CD14-positive monocyte (primary cell): Measurements from ENCODE around the gene PDCD1. TPM values are rescaled to one million over a fixed set of nuclear protein-coding genes. Genes with fewer than 3 reads are reported as not detected.

Experiments
- DNase-seq, 3 donors: peaks; one replicate each; pipeline ENCODE4 v3.0.0-alpha.2; 2011 to 2022
- H2AFZ ChIP-seq: 2 replicates; pipeline ENCODE4 v1.6.0; 2012; ENCODE audit warnings: mild to moderate bottlenecking, low read depth, low read length, inconsistent platforms; ENCODE audit not compliant: insufficient read depth, poor library complexity, severe bottlenecking
- H3K27ac ChIP-seq, 2 donors: 1 replicate in 1 of 2; 2 replicates in 1 of 2; pipeline ENCODE4 v1.5.1; 2012 to 2013; ENCODE audit warnings: low read length in 2 of 2, control low read depth in 1 of 2, inconsistent platforms in 1 of 2, low read depth in 1 of 2, mild to moderate bottlenecking in 1 of 2
- H3K27me3 ChIP-seq, 2 donors: one replicate each; pipeline versions ENCODE4 v1.6.0 to v1.6.1; 2011 to 2013; ENCODE audit warnings: low read length in 2 of 2; ENCODE audit not compliant: control insufficient read depth in 2 of 2, insufficient read depth in 2 of 2
- H3K36me3 ChIP-seq, 2 donors: replicated peaks in 1 of 2; 1 replicate in 1 of 2; 2 replicates in 1 of 2; pipeline versions ENCODE4 v1.5.1 to v1.6.1; 2012 to 2013; ENCODE audit warnings: low read length in 2 of 2, control low read depth in 1 of 2, inconsistent platforms in 1 of 2, mild to moderate bottlenecking in 1 of 2; ENCODE audit not compliant: insufficient read depth in 2 of 2, control insufficient read depth in 1 of 2
- H3K4me1 ChIP-seq, 2 donors: 1 replicate in 1 of 2; 2 replicates in 1 of 2; pipeline versions ENCODE4 v1.5.1 to v1.6.1; 2012 to 2013; ENCODE audit warnings: low read length in 2 of 2, control low read depth in 1 of 2, inconsistent platforms in 1 of 2, mild to moderate bottlenecking in 1 of 2, moderate library complexity in 1 of 2; ENCODE audit not compliant: insufficient read depth in 2 of 2, control insufficient read depth in 1 of 2
- H3K4me2 ChIP-seq: replicated peaks from 2 replicates; pipeline ENCODE3; 2012; ENCODE audit warnings: low read length, moderate library complexity, mild to moderate bottlenecking; ENCODE audit not compliant: poor library complexity, severe bottlenecking; ENCODE audit errors: extremely low read depth
- H3K4me3 ChIP-seq, 3 experiments: fragments of 200-600 bp in 1 of 3; sonication (generic) in 1 of 3; replicated peaks in 1 of 3; 1 replicate in 2 of 3; 2 replicates in 1 of 3; pipeline ENCODE4 v1.5.1; 2011 to 2013; ENCODE audit warnings: low read length in 3 of 3, mild to moderate bottlenecking in 3 of 3, control low read depth in 2 of 3, low read depth in 2 of 3, inconsistent platforms in 1 of 3, moderate library complexity in 1 of 3
- H3K79me2 ChIP-seq: 2 replicates; pipeline ENCODE4 v1.6.0; 2012; ENCODE audit warnings: mild to moderate bottlenecking, control low read depth, inconsistent platforms, low read length, moderate library complexity; ENCODE audit not compliant: insufficient read depth
- H3K9ac ChIP-seq: 2 replicates; pipeline ENCODE4 v1.6.0; 2017; ENCODE audit warnings: low read length, mild to moderate bottlenecking; ENCODE audit not compliant: insufficient read depth, poor library complexity, severe bottlenecking
- H3K9me3 ChIP-seq, 2 donors: replicated peaks in 1 of 2; 1 replicate in 1 of 2; 2 replicates in 1 of 2; pipeline versions ENCODE4 v1.5.1 to v1.6.1; 2012 to 2013; ENCODE audit warnings: low read length in 2 of 2, control low read depth in 1 of 2; ENCODE audit not compliant: control insufficient read depth in 1 of 2, insufficient read depth in 1 of 2
- H4K20me1 ChIP-seq: 2 replicates; pipeline ENCODE4 v1.6.0; 2012; ENCODE audit warnings: mild to moderate bottlenecking, low read length, control low read depth, moderate library complexity; ENCODE audit not compliant: insufficient read depth
- H3K27ac Mint-ChIP-seq, 7 donors: one replicate each; pipeline ENCODE4 v1.8.0; 2020; ENCODE audit warnings: mild to moderate bottlenecking in 7 of 7, mixed read lengths in 7 of 7, moderate library complexity in 6 of 7, inconsistent platforms in 2 of 7
- H3K27me3 Mint-ChIP-seq, 3 donors: one replicate each; pipeline ENCODE4 v1.8.0; 2021 to 2022; ENCODE audit warnings: low read depth in 3 of 3, mild to moderate bottlenecking in 3 of 3, mixed read lengths in 3 of 3, moderate library complexity in 3 of 3, inconsistent platforms in 1 of 3
- H3K36me3 Mint-ChIP-seq, 2 donors: one replicate each; pipeline ENCODE4 v1.8.0; 2020; ENCODE audit warnings: mixed read lengths in 2 of 2, inconsistent platforms in 1 of 2, mild to moderate bottlenecking in 1 of 2
- H3K4me1 Mint-ChIP-seq: one replicate; pipeline ENCODE4 v1.8.0; 2020; ENCODE audit warnings: mild to moderate bottlenecking, mixed read lengths
- H3K4me3 Mint-ChIP-seq, 2 donors: one replicate each; pipeline ENCODE4 v1.8.0; 2020; ENCODE audit warnings: mild to moderate bottlenecking in 2 of 2, mixed read lengths in 2 of 2, moderate library complexity in 1 of 2
- H3K9me3 Mint-ChIP-seq, 7 donors: one replicate each; pipeline ENCODE4 v1.8.0; 2020 to 2022; ENCODE audit warnings: mixed read lengths in 7 of 7, mild to moderate bottlenecking in 6 of 7, moderate library complexity in 6 of 7, inconsistent platforms in 2 of 7
- CTCF ChIP-seq: fragments of 200-600 bp; IDR thresholded peaks from one replicate; pipeline ENCODE4 v1.8.0; 2022; ENCODE audit warnings: antibody characterized with exemption, mild to moderate bottlenecking
- WGBS: methylation state at CpG from one replicate; pipeline ENCODE4 v1.1.5; 2013; ENCODE audit warnings: missing lambda C conversion rate; ENCODE audit not compliant: insufficient coverage; 5-methylcytosine and 5-hydroxymethylcytosine counted together
- intact Hi-C, 2 donors: fragments of 100-400 bp; cut with micrococcal nuclease; formaldehyde crosslinking; loops; one replicate each; pipeline versions ENCODE4 v1.15.0 to v1.15.1; 2023
- polyA plus RNA-seq, 3 donors: library from polyadenylated mRNA; depleted of rRNA in 1 of 3; unstranded in 2 of 3; stranded (reverse) in 1 of 3; fragments of 300-500 nt in 2 of 3; fragments of >200 nt in 1 of 3; fragmentation: Illumina TruSeq in 2 of 3; gene quantifications; 1 replicate in 2 of 3; 2 replicates in 1 of 3; pipeline ENCODE4 v1.2.3, GENCODE V29; 2012 to 2021

Gene PDCD1
- polyA plus RNA-seq, 3 donors = 0.08 TPM; not detected in 2

- no peak overlapping the region for H3K4me3 ChIP-seq
- no peak overlapping the region for H2AFZ ChIP-seq
- peaks cover 3 to 15% (median 11%) of the 10 kb centered on the region in 3 donors for H3K27me3 Mint-ChIP-seq
- H3K27ac Mint-ChIP-seq = no peak overlapping the region
- H3K9me3 Mint-ChIP-seq = peaks cover 5 to 21% (median 8%) of the 10 kb centered on the region in 7 donors
- no peaks in the 10 kb centered on the region for H3K79me2 ChIP-seq
- H3K9me3 ChIP-seq = peaks cover 0 to 6% of the 10 kb centered on the region in 2 donors
- H3K4me1 ChIP-seq = no peaks in the 10 kb centered on the region
- no peak overlapping the region for H3K9ac ChIP-seq
- H3K4me3 Mint-ChIP-seq = no peak overlapping the region
- peaks cover 0 to 5% of the 10 kb centered on the region in 2 donors for H3K27me3 ChIP-seq
- no peaks in the 10 kb centered on the region for H3K36me3 ChIP-seq
- H3K4me1 Mint-ChIP-seq = no peaks in the 10 kb centered on the region
- no peaks in the 10 kb centered on the region for H3K36me3 Mint-ChIP-seq
- TF ChIP-seq CTCF = no peak
- H3K4me2 ChIP-seq = no peak overlapping the region
- H3K27ac ChIP-seq = no peak overlapping the region
- intact Hi-C loops = no loop called here
- no peaks in the 10 kb centered on the region for H4K20me1 ChIP-seq
- WGBS = 87% methylated on average over 13 of the region's 15 CpGs
- DNase-seq = no peak
Measured at GRCh38 chr2:241872313-241872642, 13.6 kb upstream of the PDCD1 start.

GRCh38 chr2:241871538-241872312, 13.0 kb upstream of the PDCD1 start:
- no peak overlapping the region for H3K27ac Mint-ChIP-seq
- H3K4me3 Mint-ChIP-seq = no peak overlapping the region
- no peak overlapping the region for H3K27ac ChIP-seq
- H3K4me3 ChIP-seq = no peak overlapping the region
- no peak overlapping the region for H2AFZ ChIP-seq
- H3K4me2 ChIP-seq = no peak overlapping the region
- peaks cover 8 to 21% (median 11%) of the 10 kb centered on the region in 3 donors for H3K27me3 Mint-ChIP-seq
- peaks cover 0 to 6% of the 10 kb centered on the region in 2 donors for H3K9me3 ChIP-seq
- 92% methylated on average over 31 of the region's 38 CpGs for WGBS
- no peaks in the 10 kb centered on the region for H3K36me3 Mint-ChIP-seq
- H3K27me3 ChIP-seq = peaks cover 0 to 8% of the 10 kb centered on the region in 2 donors
- no peak overlapping the region for H3K9ac ChIP-seq
- H3K4me1 ChIP-seq = no peaks in the 10 kb centered on the region
- H3K79me2 ChIP-seq = no peaks in the 10 kb centered on the region
- intact Hi-C loops = loop anchor here in 1 of 2 donors (2.0 kb wide), 1 partner anchor 39 kb away; no protein-coding TSS in a partner anchor
- no peaks in the 10 kb centered on the region for H3K36me3 ChIP-seq
- peaks cover 5 to 24% (median 8%) of the 10 kb centered on the region in 7 donors for H3K9me3 Mint-ChIP-seq
- H3K4me1 Mint-ChIP-seq = no peaks in the 10 kb centered on the region
- TF ChIP-seq CTCF = no peak
- no peak for DNase-seq
- no peaks in the 10 kb centered on the region for H4K20me1 ChIP-seq
